ENCODE data around the gene ATP5F1A.
"Not testable (repeated sequence)": the region's sequence is repeated elsewhere in the genome, so short reads cannot be mapped to it uniquely, and the experiment has no call there.

The ATP5F1A gene

DNA sequence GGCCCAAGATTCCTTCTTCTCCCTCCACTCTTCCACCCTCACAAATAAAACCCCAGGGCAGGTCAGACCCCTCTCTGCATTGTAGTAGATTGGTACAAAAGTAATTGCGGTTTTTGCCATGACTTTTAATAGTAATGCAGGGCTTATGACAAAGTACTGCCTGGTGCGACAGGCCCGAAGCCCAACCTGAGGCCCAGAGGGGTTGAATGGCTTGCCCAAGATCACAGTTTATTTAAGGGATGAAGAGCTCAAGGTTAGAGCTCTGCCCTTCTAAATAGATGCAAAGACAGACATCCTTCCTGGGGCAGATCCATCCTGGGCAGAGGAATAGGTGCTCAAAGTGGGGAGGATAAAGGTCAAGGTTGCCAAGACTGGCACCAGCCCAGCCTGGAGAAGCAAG is 25.1 kb downstream of the ATP5F1A start:
- DNase-seq, result no peak

DNA sequence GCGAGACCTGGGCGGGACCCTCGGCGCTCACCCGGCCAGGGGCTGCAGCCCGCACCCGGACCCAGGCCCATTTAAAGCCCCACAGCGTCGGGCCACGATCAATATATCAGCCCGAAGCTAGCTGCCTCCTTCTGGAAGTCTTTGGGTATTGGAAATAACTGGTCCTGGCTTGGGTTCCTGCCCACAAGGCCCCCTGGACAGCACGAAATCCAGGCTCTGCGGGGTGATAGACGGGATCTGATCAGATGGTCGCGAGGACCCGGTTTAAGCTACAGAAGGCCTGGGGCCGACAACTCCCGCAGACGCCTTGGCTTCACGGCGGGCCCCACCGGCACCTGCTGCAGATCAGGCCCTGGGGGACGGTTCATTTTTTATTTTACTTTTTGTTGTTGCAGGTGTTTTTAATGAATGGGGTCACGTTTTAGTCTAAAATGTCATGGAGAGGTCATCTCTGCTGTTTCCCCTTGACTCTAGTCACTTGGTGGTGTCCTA is 25.7 kb downstream of the ATP5F1A start:
- DNase-seq, result no peak

DNA sequence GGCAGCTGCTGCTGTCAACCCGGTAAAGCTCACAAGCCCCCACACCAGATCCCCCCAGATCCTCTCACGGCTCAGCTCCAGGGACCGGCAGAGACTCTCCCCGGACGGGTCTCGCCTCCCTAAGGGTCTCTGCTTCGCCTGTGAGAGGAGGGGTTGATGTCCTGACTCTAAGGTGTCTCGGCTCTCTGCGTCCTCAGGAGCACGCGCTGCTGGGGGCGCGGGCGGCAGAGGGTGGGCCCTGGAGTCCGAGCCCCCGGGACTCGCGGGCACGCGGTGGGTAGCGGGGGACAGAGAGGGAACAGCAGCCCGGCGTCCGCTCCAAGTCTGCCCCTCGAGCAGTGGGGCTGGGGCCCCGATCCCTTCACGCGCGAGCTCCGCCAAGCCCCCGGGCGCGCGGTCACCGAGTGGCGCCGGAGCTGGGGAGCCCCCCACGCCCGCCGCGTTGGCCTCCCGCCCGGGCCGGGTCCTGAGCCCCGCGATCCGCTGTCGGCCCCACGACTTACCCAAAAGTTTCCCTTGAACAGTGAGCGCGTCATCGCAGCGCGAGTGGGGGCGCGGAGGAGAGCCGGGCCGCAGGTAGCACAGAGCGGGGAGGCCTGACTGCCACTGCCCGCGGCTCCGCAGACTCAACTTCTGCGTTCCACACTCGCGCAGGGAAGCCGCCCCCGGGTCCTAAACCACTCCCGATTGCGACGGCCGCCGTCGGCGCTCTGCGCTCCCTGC is 26.3 kb downstream of the ATP5F1A start, which contains the start of gene PSTPIP2:
TSS of gene PSTPIP2 (minus strand) at position 608 of the 723 bp plus-strand sequence. CDS start at position 536, 72 bp downstream.
- DNase-seq, result no peak

DNA sequence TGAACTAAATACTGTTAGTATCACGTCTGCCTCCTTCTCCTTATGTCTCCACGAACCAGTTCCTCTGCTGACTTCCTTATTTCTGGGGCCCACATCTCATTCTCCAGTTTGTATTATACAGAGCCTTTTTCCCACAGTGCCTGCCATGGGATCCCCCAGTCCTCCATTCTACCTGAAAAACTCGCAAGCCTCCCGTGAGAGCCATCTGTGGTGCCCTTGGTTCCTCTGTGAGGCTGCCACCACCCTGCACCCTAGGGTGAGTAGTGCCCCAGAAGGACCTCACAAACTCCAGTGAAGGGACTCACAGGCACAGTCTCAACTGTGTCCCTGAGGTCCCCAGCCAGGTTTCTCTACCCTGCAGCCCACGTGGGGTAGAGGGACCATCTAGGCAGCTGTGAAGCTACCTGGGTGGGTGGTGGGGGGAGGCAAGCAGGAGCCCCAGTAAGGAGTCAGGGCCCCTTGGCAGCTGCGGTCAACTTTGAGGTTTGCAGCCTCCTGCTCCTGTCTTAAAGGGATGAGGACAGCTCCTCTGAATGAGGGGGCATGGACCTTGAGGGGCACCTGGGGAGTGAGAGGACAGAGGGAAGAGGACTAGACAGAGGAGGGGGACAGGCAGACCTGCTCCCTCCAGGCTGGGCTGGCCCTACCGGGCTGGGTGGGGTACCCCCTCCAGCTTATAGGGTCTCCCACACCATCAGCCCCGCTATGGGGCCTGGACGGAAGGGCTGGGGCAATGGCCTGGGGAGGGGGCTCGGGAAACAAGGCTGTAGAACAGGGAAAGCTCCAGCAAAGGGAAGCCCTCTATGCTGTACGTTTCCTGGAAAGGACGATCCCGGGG is 27.1 kb downstream of the ATP5F1A start:
- no peak for DNase-seq

DNA sequence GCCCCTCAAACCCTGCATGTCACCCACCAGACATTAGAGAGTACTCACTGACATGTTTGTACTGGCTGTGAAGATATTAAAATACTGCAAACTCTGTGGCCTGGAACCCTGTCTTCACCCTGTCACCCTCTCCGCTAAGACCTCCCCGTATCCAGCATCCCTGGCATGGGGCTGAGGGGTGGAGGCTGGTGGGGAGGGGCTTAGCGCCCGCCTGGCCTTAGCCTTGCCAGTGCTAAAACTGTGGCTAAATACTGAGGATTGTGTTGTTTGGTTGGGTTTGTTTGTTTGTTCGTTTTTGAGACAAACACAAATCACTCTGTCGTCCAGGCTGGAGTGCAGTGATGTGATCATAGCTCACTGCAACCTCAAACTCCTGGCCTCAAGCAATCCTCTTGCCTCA is 27.9 kb downstream of the ATP5F1A start:
- no peak for DNase-seq

DNA sequence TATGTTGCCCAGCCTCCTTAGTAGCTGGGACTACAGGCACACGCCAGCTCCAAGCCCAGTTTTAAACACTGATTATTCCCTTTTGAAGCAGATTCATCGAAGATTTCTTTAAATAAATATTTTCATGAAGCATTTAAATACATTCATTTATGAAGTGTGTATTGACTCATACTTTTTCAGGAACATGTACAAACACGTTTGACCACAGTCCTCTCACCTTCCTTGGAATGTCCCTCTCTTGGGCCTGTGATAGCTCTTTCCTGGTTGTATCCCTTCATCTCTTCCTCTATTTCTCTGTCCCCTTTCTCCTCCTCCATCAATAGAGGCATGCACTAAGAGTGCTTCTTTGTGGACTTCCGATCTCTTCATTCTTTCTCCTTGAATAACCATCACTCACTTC is 28.6 kb downstream of the ATP5F1A start:
- no peak for DNase-seq

DNA sequence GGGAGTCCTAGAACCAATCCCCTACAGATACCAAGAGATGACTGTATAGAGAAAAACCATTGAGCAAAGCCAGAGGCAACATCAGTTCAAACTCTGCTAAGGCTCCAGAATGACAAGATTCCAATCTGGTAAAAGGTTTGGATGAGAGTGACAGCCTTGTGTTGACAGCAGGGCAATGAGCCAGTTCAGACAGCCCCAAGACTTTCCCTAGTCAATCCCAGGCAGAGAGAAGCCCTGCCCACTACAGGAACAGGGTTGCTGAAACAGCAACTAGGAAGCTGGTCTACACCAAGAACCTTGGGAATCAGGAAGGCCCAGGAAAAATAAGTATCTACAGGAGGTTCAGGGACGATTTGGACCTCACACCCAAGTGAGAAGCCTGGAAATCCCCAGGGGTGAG is 29.3 kb downstream of the ATP5F1A start:
- DNase-seq, result no peak

DNA sequence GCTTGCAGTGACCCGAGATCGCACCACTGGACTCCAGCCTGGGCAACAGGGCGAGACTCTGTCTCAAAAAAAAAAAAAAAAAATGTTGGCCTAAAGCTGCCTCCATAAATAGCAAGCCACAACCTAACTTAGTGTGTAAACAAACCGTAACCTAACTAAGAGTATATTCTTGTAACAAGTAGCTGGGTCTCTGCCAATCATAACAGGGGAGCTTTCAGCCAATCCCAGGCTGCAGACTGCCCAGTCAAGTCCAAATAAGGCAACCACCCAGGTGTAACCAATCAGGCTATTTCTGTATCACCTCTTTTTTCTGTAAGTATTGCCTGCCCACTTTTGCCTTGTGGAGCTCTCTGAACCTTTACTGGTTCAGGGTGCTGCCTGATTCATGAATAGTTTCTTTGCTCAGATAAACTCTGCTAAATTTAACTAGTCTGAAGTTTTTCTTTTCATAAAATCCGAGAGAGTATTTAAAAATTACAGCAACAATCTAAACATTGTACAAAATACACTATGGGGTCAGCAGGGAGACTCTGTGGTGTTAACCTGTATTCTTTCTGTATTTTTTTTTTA is 30.6 kb downstream of the ATP5F1A start:
- DNase-seq, result no peak

DNA sequence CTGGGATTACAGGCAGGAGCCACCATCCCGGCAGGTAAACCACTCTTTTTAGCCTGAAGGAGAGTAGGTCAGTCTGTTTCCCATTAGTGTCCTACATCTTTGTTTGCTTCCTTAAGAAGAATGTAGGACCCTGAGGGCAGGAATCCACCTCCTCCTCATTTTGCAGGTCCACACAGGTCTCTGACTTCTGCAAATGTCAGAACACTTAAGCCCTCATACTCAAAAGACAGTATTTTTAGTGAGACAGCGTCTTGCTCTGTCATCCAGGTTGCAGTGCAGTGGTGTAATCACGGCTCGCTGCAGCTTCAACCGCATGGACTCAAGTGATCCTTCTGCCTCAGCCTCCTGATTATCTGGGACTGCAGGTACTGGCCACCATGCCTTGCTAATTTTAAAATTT is 35.3 kb downstream of the ATP5F1A start:
- DNase-seq, result no peak

DNA sequence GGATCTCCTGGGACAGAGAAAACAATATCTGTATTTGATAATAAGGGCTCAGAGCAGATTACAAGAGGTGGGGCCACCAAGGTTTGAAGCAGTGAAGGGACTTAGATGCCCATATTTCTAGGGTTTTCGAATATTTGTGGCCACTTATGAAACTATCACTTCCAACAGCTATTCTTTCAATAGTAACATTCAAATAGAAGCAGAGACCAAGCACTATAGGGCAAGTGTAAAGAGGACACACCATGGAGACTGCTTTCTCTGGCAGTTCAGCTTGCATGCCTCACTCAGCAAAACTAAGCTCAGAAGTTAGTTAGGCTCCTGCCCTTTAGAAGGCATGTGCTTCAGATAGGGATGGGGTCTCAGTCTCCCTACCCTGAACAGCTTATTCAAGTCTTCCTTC is 36.3 kb downstream of the ATP5F1A start:
- DNase-seq, result no peak

DNA sequence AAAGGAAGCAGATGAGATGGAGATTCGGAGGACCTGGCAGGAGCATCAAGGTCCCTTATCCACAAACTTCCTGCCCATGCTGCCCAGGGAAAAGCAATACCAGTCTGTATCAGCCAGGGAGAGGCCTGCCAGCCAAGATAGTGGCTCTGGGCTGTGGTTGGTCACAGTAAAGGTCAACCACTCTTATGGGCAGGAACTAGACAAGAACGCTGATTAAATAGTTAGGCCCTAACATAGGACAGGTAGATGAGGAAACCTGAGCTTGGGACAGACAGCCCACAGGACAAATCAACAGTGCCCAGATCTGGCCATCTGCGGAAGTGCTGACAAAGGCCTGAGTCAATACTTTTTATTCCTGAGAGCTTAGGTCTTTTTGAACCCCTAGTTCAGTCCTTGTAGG is 36.7 kb downstream of the ATP5F1A start:
- DNase-seq, result no peak

DNA sequence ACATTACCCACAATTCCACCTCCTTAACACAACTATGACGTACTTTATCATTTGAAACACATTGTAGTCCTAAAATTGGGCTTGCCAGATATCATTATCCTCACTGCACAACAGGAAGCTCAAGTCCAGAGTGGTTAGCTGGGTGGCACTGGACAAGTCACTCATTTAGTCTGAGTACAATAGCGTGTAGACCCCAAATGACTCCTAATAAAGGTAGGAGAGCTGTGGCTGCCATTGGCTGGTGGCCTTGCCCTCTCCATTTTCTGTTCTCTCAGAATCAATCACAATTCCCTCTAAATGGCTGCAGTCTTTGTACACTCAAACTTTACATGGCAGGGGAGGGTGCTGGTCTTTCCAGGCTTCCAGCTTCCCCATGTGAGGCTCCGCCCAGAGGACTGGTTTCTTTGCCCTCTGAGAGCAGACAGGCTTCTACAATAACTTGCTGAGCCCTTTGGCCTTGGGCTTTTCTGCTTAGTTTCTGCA is 37.7 kb downstream of the ATP5F1A start:
- no peak for DNase-seq

DNA sequence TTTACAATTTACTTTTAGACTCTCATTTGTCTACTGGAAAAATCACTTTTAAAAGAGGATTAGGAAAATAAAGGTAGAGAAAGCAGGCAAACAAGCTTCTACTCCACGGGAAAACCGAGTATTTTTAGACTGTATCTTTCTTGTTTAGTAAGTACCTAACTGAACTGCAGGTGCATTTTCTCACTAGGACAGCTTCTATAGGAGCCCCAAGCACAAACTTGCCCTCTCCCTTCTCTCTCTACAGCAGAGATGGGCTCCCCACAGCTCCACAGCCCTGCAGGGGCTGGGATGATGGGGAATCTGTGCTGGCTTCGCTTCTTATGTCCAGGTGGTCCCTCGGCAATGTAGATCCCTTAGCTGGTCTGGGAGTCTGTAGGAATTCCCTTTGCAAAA is 42.3 kb downstream of the ATP5F1A start:
- DNase-seq, result no peak

DNA sequence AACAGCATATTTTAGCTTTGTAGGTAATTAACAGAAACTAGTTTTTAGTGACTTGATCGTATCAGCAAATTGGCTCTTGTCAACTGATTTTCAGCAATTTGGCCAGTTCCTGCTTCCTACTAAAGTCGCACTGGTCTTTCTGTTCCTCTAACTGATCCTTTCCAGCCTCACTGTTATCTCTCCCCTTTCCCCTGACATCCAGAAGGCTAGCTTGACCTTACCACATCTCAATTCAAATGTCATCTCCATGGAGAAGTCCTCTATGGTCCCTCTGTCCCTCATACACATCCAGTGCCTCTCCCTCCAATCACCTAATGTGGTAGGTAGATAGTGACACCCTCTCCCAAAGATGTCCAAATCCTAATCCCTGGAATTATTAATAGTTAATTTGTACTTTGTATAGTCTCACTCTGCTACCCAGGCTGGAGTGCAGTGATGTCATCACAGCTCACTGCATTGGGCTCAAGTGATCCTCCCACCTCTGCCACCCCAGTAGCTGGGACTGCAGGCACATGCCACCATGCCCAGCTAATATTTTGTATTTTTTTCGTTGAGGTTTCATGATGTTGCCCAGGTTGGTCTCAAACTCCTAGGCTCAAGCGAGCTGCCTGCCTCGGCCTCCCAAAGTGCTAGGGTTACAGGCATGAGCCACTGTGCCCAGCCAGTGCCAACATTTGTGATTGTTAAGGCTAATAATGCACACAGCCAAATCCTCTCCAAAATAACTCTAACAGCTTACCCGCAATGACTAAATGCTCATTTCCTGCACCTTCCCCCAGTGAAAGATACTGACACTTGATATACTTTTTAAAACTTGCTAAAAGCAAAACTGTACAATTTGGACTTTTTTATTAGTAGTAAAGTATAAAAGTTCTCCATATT is 42.9 kb downstream of the ATP5F1A start:
- no peak for DNase-seq

DNA sequence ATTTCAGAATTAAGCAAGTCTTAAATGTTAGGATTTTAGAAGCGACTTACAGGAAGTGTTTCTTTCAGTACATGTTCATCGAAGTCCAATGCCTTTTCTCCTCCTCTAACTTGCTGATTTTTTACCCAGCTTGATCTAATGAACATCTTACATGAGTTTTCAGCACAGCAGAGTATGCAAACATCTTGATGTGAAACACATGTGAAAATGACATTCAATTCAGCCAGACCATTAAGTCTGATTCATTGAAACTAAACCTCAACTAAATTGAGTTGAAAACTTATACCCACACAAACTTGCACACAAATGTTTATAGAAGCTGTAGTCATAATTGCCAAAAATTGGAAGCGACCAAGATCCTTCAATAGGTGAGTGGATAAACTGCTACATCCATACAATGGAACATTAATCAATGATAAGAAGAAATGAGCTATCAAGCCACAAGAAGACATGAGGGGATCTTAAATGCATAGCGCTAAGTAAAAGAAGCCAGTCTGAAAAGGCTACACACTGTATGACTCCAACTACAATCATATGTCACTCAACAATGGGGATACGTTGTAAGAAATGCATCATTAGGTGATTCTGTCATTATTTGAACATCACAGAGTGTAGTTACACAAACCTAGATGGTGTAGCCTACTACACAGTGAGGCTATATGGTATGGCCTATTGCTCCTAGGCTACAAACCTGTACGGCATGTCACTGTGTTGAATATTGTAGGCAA is 44.6 kb downstream of the ATP5F1A start:
- DNase-seq, result no peak

DNA sequence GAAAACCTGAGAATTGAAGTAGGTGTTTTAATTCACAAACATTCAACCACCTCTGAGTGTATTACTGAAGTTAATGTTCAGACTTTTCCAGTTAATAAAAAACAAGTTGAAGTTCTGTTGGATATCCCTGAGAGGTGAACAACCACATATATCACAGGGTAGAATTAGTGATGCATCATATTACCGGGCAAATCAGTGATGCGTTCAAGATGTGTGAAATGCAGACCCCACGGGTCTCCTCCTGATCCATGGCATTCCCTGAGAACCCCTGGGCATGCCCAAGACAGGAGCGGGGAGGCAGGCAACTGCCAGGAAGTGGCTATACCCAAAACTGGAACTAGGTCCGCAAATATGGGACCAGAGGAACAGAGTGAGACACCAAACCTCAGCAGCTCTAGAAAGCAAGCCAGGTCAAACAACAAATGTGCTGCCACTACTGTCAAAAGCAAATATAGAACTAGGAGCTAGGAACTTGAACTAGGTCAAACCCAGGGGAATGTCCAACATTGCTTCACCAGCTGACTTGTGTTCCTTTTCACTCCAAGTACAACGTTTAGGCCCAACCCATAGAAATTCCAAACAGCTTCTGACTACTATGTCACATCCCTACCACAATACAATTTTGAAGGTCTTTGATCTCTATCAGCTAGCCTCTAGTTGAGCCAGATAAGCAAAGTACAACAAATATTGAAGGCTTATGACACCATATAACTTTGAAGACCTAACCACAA is 46.2 kb downstream of the ATP5F1A start:
- no peak for DNase-seq

DNA sequence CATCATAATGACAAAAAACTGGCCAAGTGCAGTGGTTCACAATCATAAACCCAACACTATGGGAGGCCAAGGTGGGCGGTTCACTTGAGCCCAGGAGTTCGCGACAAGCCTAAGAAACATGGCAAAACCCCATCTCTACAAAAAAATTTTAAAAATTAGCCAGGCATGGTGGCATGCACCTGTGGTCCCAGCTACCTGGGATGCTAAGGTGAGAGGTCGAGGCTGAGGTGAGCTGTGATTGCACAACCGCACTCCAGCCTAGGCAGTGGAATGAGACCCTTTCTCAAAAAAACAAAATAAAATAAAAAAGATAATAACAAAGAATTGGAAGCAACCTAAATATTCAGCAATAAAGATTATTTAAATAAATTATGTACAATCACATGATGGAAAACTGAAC is 47.8 kb downstream of the ATP5F1A start:
- no peak for DNase-seq

DNA sequence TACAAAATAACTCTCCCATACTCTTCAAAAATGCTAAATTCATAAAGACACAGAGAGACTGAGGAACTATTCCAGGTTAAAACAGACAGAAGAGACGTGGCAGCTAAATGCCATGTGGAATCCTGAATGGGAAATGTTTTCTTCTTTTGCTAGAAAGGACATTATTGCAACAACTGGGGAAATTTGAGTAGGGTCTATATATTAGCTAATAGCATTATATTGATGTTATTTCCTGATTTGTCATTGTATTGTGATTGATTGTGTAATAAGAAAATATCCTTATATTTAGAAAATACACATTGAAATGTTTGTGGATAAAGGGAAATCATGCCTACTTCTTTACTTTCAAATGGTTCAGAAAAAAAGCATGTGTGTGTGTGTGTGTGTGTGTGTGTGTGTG is 49.5 kb downstream of the ATP5F1A start:
- DNase-seq, result no peak

DNA sequence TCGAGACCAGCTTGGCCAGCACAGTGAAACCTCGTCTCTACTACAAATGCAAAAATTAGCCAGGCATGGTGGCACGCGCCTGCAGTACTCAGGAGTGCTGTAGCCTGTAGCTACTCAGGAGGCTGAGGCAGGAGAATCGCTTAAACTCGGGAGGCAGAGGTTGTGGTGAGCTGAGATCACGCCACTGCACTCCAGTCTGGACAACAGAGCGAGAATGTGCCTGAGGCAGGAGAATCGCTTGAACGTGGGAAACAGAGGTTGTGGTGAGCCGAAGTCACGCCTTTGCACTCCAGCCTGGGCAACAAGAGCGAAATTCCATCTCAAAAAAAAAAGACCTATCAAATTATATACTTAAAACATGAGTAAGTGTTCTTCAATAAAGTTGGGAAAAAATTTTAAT is 50.7 kb downstream of the ATP5F1A start:
- DNase-seq, result not testable (repeated sequence)

DNA sequence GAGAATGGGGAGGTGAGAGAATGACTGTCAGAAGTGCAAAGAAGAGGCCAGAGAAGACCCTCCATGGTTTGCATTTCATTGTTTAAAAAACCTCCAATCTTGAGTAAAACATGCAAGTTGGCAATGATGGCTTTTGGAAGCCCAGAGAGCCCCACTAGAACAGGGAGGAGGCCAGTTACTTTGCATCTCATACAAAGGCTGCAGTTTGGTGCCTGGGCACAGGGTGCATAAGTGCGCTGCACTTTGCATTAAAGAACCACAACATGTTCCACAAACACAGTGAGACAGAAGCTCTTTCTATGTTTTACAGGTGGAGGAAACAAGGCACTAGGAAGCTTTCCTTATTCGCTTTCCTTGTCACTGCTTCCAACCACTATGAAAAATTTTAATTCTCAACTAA is 51.4 kb downstream of the ATP5F1A start:
- DNase-seq, result no peak

DNA sequence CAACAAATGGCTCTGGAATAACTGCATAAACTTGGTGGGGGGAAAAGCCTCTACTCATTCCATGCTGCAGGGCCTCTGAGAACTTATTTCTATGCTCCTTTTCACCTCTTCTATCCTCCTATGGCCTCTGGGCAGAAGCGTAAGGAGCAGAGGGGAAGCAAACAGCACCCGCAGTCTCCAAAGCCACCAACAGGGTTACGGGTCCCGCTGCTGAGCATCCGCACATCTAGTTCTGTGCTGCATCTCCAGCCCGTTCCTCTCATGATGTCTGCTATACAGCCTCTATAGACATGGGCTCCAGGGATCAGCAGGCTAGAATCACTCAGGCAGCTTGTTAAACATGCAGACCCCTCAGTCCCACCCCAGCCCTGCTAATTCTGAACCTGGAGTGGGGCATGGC is 52.0 kb downstream of the ATP5F1A start:
- no peak for DNase-seq
